Endothelial cell (in vitro differentiated cells): ENCODE data around the gene ZNF469. TPM values are rescaled to one million over a fixed set of nuclear protein-coding genes. Genes with fewer than 3 reads are reported as not detected.

ENCODE experiments used
- DNase-seq: peaks from one replicate; pipeline ENCODE4 v3.0.0; 2021; ENCODE audit warnings: low spot score
- H3K27ac Mint-ChIP-seq: one replicate; pipeline ENCODE4 v1.8.0; 2021; ENCODE audit warnings: mixed read lengths, inconsistent platforms; ENCODE audit not compliant: unreplicated experiment
- H3K27me3 Mint-ChIP-seq: one replicate; pipeline ENCODE4 v1.8.0; 2021; ENCODE audit warnings: mild to moderate bottlenecking, moderate library complexity, mixed read lengths, inconsistent platforms; ENCODE audit not compliant: unreplicated experiment
- H3K36me3 Mint-ChIP-seq: one replicate; pipeline ENCODE4 v1.8.0; 2021; ENCODE audit warnings: mild to moderate bottlenecking, low read depth, mixed read lengths, inconsistent platforms; ENCODE audit not compliant: unreplicated experiment
- H3K4me1 Mint-ChIP-seq: one replicate; pipeline ENCODE4 v1.8.0; 2021; ENCODE audit warnings: mild to moderate bottlenecking, mixed read lengths, inconsistent platforms; ENCODE audit not compliant: unreplicated experiment
- H3K4me3 Mint-ChIP-seq: one replicate; pipeline ENCODE4 v1.8.0; 2021; ENCODE audit warnings: mild to moderate bottlenecking, mixed read lengths, inconsistent platforms; ENCODE audit not compliant: unreplicated experiment
- H3K9me3 Mint-ChIP-seq: one replicate; pipeline ENCODE4 v1.8.0; 2021; ENCODE audit warnings: mixed read lengths, inconsistent platforms; ENCODE audit not compliant: unreplicated experiment
- total RNA-seq: library from RNA; stranded (reverse); fragmentation: NEBNext Ultra II Directional; extraction: Animal tissue kit (Norgen Biotek cat#: 25700); gene quantifications from one replicate; pipeline ENCODE4 v1.2.1, GENCODE V29; 2021; ENCODE audit not compliant: unreplicated experiment
- TF ChIP-seq, protein P1 (sequence below): fragments of 200-600 bp; sonication (generic); IDR thresholded peaks from one replicate; pipeline ENCODE4 v1.5.0; 2021; ENCODE audit warnings: antibody characterized with exemption; ENCODE audit not compliant: unreplicated experiment

Gene ZNF469
- total RNA-seq, 1 donor from 2014 or later, result 14.7 TPM

DNA sequence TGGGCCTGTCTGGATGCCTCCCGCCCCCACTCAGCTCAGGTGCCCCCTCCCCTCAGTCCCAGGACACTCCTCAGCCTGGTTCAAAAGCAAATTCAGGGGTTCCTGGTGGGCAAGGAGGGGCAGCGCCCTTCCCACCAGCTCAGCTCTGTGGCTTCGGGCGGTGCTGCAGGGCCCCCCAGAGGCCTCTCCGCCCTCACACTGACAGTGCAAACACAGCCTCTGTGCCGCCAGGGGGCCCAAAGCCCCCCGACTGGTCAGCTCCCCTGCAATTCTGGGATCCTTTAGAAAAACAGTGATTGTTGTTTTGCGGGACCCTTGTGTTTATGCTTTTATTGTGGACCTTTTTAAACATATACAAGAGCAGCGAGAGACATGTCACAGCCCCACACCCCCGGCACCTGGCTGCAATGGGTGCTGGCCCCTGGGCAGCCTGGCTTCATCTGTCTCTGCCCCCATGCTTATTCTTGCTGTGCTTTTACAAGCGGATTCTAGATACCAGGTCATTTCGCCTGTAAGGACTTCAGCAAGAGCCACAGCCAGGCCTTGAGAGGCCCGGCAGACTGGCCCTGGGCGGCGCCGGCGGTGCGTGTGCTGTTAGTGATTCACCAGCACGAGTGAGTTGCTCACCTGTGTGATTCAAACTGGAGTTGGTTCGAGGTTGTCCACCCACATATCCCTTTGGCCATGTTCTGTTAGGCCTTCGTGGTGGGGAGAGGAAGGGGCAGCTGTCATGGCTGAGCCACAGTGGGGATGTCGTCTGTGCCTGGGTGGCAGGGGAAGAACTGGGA lies 21.2 kb downstream of the ZNF469 start:
- TF ChIP-seq, protein P1, sequence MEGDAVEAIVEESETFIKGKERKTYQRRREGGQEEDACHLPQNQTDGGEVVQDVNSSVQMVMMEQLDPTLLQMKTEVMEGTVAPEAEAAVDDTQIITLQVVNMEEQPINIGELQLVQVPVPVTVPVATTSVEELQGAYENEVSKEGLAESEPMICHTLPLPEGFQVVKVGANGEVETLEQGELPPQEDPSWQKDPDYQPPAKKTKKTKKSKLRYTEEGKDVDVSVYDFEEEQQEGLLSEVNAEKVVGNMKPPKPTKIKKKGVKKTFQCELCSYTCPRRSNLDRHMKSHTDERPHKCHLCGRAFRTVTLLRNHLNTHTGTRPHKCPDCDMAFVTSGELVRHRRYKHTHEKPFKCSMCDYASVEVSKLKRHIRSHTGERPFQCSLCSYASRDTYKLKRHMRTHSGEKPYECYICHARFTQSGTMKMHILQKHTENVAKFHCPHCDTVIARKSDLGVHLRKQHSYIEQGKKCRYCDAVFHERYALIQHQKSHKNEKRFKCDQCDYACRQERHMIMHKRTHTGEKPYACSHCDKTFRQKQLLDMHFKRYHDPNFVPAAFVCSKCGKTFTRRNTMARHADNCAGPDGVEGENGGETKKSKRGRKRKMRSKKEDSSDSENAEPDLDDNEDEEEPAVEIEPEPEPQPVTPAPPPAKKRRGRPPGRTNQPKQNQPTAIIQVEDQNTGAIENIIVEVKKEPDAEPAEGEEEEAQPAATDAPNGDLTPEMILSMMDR, result no peak
- Mint-ChIP-seq H3K27ac (no peak overlapping the region), H3K27me3 (peaks cover 11% of the 10 kb centered on the region), H3K36me3 (no peaks in the 10 kb centered on the region), H3K9me3 (no peaks in the 10 kb centered on the region), H3K4me1 (no peaks in the 10 kb centered on the region), H3K4me3 (no peak overlapping the region)
- DNase-seq, result no peak

DNA sequence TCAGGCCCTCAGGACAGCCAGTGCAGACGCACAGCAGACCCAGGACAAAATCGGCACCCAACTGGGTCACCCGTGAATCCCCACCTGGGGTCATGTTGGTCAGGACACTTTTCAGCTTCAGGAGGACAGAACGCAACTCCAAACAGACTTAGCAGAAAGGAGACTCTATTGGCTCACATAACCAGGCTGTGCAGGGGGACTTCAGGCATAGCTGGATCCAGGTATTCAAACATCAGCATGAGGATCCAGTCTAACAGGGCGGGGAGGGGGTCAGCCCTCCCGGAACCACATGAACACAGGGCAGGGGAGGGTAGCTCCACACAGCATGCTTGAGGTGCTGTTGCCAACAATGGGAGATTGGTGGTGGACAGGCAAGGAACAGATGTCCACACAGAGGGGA lies 22.0 kb downstream of the ZNF469 start:
- TF ChIP-seq, protein P1, result no peak
- Mint-ChIP-seq H3K9me3 (no peaks in the 10 kb centered on the region), H3K4me1 (no peaks in the 10 kb centered on the region), H3K27me3 (peaks cover 9% of the 10 kb centered on the region), H3K27ac (no peak overlapping the region), H3K36me3 (no peaks in the 10 kb centered on the region), H3K4me3 (no peak overlapping the region)
- DNase-seq, result no peak

DNA sequence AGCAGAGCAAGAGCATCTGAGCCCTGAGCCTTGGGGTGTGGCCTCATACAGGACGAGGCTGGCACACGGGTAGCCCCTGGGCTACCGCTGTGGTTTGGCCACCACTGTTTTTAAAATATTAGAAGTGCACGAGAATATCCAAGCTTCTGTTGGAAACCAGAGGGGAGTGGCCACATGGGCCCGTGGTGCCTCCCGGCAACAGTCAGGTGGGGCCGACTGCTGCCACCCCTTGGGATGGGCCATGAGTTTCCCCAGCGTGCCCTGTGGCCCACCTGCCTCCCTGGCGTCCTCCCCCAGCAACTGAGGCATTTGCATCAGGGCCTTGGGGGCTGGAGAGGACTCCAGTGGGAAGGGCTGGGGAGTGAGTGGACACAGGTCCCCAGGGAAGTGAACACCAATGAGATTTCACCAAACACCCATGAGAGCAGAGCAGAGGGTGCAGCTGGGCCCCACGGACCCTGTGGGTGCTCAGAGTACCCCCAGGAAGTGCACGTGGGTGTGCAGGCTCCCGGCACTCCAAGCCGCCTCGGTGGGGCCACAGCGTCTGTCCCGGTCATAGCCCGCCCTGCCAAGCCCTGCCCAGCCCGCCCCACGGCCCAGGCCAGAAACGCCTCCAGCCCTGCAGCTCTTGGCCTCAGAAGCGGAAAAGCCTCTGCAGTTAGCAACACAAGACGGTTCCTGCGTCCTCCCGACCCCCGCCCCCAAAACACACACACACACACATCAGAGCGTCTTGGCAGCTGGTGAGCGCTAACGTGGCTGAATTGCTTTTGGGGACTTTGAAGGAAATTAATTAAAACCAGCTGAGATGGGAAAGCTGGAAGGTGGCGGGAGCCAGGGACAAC lies 22.7 kb downstream of the ZNF469 start:
- Mint-ChIP-seq H3K9me3 (no peaks in the 10 kb centered on the region), H3K27ac (no peak overlapping the region), H3K27me3 (peaks cover 9% of the 10 kb centered on the region), H3K4me1 (no peaks in the 10 kb centered on the region), H3K4me3 (no peak overlapping the region), H3K36me3 (no peaks in the 10 kb centered on the region)
- no peak for DNase-seq
- TF ChIP-seq, protein P1, result no peak

DNA sequence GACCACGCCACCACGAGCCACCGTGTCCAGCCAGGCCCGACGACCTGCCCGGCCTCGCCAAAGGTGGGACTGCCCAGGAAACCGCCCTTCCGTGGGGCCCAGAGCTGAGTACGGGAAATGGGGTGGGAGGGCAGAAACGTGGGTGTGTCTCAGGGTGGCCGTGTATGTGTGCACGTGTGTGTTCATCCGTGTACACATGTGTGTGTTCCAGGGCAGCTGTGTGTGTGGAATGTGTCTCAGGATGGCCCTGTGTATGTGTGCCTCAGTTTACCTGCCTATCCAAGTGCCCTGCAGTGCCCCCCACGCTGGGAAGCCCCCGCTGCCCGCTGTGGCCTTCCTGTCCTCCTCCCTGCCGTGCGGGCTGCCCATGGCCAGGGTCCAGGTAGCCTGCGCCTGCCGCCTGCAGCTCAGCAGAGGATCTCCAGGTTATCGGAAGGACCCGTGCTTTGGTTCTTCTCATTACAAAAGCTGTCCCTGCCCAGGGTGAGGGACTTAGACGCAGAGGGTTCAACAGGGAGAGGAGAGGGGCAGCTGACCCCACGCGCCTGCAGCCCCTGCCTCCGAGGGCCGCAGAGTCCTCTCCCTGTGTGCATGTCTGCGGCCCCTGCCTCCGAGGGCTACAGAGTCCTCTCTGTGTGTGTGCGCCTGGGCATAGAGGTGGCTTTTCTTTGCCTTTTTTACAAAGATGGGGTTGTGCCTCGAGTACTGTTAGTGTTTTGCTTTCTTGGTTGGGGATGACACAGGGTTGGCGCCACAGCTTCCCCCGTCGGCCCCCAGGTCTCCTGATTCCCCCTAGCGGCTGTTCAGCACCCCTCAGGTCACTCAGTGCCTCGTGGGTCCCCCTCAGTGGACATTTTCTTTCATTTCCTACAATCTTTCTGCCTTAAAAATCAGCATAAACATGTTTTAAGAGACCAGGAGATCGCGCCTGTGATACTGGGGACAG lies 23.6 kb downstream of the ZNF469 start:
- Mint-ChIP-seq H3K27me3 (peaks cover 7% of the 10 kb centered on the region), H3K4me3 (no peak overlapping the region), H3K36me3 (no peaks in the 10 kb centered on the region), H3K4me1 (no peaks in the 10 kb centered on the region), H3K27ac (no peak overlapping the region), H3K9me3 (no peaks in the 10 kb centered on the region)
- TF ChIP-seq, protein P1, result no peak
- no peak for DNase-seq
